Stimulated activated CD4-positive, alpha-beta T cell treated with anti-CD3 and anti-CD28 coated beads, Interleukin-12 subunit alpha, Interleukin-12 subunit beta, amount 100 ng/mL, for 48 hours (primary cell): ENCODE data around the gene SETD7.

Experiments
- DNase-seq, 3 donors: peaks; one replicate each; pipeline ENCODE4 v3.0.0-alpha.2; 2020; ENCODE audit warnings: low read depth in 2 of 3, low spot score in 1 of 3

The SETD7 gene

DNA sequence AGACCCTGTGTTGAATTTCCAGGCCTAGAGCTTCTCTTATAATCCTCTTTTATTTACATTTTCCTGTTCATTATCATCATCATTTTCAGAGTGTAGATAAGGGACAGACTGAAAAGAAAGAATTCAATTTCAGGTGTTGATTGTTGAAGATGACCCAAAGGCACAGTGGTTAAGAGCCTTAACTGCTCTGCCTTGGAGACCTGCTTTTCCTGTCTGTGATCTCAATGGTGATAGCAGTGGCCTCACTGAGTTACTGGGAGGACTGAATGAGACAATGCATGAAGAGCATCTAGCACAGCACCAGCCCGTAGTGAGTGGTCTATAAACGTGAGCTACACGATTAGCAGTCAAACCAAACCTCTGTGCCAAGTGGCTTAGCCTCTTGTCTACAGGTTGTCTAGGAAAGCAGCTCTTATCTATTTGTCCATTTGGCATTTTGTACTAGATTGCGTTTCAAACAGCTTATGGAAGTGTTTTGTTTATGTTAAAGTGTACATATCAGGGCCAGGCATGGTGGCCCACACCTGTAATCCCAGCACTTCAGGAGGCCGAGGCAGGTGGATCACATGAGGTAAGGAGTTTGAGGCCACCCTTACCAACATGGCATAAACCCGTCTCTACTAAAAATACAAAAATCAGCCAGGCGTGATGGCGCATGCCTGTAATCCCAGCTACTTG lies 41.5 kb downstream of the SETD7 start:
- no peak for DNase-seq

GRCh38 chr4:139511320-139511719 lies 44.7 kb downstream of the SETD7 start:
- DNase-seq = no peak

DNA sequence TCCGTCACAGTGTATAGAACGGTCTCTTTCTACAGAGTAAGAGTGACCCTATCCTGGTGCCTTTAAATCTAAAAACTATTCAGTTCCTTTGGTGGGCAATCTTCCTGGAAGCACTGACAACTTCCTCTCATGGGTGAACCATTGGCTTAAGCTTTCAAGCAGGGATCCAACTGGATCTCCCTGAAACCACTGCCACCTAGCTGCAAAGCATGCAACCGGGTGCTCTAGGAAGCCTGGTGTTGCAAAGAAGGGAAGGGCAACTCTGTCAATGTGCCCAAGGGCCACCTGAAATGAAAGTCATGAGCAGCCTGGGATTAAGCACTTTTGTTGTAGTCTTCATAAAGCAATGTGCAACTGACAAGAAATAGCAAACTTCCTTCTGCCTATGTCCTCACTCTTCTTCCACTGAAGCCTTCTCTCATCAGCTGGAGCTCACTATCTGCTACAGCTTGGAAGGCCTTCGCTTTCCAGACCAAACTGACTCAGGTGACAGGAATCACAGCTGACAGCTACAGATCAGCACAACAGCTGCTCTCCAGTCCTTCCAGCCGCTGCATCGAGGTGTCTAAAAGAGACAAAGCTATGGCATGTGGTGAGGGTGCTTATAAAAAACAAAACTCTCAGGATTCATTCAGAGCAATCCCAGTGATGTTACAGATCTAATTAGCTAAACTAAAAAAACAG lies 46.1 kb downstream of the SETD7 start:
- DNase-seq = no peak

- no peak for DNase-seq
These were observed 47.3 kb downstream of the SETD7 start for GRCh38 chr4:139508581-139509237.

- no peak for DNase-seq
These were observed 49.2 kb downstream of the SETD7 start for GRCh38 chr4:139506774-139507173.

DNA sequence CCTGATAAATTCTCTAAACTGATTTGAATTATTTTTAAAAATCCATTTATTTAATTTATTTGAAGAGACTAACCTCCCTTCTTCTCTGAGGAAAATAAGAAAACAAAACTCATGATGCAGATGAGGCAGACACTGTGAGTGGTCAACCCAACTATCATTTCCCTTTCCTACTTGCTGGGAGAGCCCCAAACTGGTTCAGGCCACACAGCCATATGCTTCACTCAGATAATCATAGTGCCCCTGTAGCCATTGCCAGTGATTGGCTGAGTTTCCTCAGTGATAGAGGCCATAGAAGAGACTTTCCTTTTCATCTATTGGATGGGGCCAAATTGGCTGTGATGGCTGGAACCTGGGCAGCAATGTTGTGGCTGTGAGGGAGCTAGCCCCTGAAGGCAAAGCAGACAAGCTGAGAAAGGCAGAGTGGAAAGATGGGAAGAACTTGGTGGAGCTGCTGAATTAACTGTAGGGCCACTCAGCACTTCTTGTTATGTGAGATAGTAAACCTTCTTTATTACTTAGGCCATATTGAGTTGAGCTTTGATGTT lies 52.3 kb downstream of the SETD7 start:
- DNase-seq = no peak

- no peak for DNase-seq
These were observed 53.8 kb downstream of the SETD7 start for GRCh38 chr4:139501927-139502899.

DNA sequence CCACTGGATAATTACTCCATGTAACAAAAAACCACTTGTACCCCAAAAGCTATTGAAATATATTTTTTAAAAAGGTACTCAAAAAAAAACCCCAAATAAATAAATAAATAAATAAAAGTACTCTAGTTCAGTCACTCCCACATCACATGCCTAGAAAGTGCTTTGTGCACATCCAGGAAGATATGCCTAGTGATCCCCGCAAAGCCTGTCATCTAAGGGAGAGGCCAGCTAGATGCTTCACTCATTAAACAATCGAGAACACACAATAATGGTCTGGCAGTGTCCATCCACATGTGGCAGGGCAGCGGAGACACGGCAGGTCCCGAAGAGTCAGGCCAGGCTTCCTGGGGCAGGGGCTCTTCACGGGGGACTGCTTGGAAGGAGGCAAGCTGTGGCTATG lies 54.5 kb downstream of the SETD7 start:
- DNase-seq = no peak

GRCh38 chr4:139501117-139501516 lies 54.9 kb downstream of the SETD7 start:
- no peak for DNase-seq

- DNase-seq = no peak
These were observed 56.8 kb downstream of the SETD7 start for GRCh38 chr4:139499186-139499585.

- DNase-seq = no peak
These were observed 62.8 kb downstream of the SETD7 start for GRCh38 chr4:139493176-139493575.

GRCh38 chr4:139492429-139492828 lies 63.6 kb downstream of the SETD7 start:
- no peak for DNase-seq

DNA sequence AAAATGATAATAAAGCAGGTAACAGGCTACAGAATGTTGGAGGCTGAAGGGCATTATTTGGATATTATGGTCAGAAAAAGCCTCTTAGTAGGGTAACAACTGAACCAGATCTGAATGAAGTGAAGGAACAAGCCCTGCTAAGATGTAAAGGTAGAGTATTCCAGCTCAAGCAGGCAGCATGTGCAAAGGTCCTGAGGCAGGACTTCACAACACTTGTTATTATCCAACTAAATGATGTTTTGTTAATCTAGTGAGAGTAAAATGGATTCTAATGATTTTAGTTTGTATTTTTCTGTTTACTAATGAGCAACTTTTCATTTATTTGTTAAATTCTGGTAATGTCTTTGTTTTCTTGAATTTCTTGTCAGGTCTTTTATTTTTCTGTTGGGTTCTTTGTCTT lies 66.4 kb downstream of the SETD7 start:
- DNase-seq = no peak

DNA sequence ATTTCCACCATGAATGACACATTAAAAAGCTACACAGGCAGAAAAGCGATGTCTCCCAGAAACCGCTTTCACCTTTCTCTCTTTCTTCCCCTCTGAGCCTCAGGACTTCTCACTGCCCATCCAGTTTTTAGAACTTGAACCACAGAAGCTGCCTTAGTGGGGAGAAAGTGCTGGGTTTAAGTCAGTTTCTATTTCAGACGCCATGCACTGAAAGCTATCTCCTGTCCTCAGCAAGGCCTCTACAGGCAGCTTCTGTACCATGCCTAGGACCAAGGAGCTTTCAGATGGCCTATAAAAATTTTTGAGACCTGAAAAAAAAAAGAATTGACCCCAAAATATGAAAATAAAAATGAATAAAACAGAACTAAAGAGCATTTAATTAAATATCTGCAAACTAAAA lies 67.6 kb downstream of the SETD7 start:
- no peak for DNase-seq

DNA sequence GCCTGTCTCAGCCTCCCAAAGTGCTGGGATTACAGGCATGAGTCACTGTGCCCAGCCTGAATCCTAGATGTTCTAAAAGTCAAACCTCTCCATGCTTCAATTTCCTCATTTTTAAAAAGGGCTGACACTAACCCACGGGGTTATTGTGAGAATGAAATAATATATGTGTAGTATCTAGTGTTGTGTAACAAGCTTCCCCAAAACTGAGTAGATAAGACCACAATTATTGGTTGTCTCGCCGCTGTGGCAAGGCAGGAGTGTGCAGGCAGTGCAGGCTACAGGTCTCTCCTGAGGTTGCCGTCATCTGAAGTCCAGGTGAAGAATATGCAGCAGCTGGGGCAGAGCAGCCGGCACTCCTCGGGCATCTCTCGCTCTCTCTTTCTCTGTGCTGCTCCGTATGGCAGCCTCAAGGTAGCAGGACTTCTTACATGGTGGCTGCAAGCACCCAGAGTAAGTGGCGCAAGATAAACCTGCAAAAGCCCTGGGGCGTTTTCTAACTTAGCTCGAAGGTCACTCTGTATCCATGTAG lies 71.2 kb downstream of the SETD7 start:
- DNase-seq = no peak

DNA sequence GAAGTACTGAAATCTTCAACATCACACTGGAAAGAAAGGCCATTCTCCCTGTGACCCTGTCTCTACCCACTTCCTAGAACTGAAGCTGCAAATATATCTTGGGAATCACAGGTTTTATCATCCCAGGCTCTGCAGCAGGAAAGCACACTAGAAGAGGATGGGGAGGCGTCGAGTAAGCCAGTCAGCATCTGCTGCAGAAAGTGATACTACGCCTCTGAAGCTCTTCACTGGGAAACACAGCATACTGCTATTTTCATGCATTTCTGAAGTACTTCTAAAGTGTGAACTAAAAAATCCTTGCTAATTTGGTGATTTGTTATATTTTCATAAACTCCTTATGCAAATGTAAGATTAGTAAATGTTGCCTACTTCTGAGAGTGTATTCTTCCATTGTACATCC lies 73.0 kb downstream of the SETD7 start:
- DNase-seq = no peak

GRCh38 chr4:139481465-139481864 lies 74.6 kb downstream of the SETD7 start:
- no peak for DNase-seq

DNA sequence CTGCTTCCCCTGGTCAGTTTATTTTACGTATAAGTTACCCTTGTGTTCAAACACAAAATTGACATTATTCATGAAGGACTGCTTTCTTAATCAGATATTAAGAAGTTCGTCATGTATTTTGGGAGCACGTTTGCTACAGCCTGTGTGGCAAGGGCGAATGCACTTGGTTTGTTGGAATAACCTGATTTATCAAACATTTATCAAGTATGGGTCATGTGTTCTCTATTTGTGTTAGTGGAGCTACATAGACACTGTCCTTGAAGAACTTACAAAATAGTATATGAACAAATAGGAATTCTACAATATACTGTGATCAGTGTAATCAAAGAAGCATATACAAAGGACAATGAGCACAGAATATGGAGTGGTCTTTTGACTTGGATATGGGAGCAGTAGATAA lies 79.7 kb downstream of the SETD7 start:
- no peak for DNase-seq

DNA sequence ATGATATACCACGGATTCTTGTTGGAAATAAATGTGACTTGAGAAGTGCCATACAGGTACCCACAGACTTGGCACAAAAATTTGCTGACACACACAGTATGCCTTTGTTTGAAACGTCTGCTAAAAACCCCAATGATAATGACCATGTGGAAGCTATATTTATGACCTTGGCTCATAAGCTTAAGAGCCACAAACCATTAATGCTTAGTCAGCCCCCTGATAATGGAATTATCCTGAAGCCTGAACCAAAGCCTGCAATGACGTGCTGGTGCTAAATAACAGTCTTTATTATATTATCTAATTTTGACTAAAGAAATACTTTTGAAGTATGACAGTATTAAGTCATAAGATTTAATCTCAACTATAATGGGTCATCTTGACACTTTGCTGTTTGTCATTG lies 83.2 kb downstream of the SETD7 start:
- DNase-seq = no peak

GRCh38 chr4:139470997-139471665 lies 84.9 kb downstream of the SETD7 start:
- no peak for DNase-seq
